Kidney epithelial cell (primary cell): ENCODE measurements around the gene ZNF316. TPM values are rescaled to one million over a fixed set of nuclear protein-coding genes. Genes with fewer than 3 reads are reported as not detected.
"Not testable (repeated sequence)": the region's sequence is repeated elsewhere in the genome, so short reads cannot be mapped to it uniquely, and the experiment has no call there.

ENCODE experiments used
- DNase-seq: peaks from one replicate; pipeline ENCODE4 v3.0.0-alpha.2; 2010; ENCODE audit warnings: low read depth
- H3K27me3 ChIP-seq: 2 replicates; pipeline ENCODE4 v1.6.0; 2011; ENCODE audit warnings: low read length; ENCODE audit not compliant: control insufficient read depth, insufficient read depth
- H3K36me3 ChIP-seq: 2 replicates; pipeline ENCODE4 v1.5.1; 2011; ENCODE audit warnings: low read length; ENCODE audit not compliant: control insufficient read depth, insufficient read depth
- H3K4me3 ChIP-seq: 2 replicates; pipeline ENCODE4 v1.5.1; 2011; ENCODE audit warnings: low read depth, mild to moderate bottlenecking, control low read depth, low read length
- CTCF ChIP-seq: IDR thresholded peaks from 2 replicates; pipeline ENCODE4 v1.5.1; 2011; ENCODE audit warnings: mild to moderate bottlenecking, moderate library complexity, low read length, control low read depth, inconsistent platforms; ENCODE audit not compliant: insufficient read depth, poor library complexity, severe bottlenecking
- total RNA-seq: library from RNA; depleted of rRNA; stranded (reverse); fragments of >200 nt; gene quantifications from 2 replicates; pipeline ENCODE4 v1.2.3, GENCODE V29; 2015

Gene ZNF316
- total RNA-seq, 1 donor from 2014 or later = 26.2 TPM

GRCh38 chr7:6624246-6624611 is 12.9 kb upstream of the ZNF316 start:
- Histone ChIP-seq H3K27me3 (no peaks in the 10 kb centered on the region), H3K4me3 (no peak overlapping the region), H3K36me3 (no peaks in the 10 kb centered on the region)
- TF ChIP-seq CTCF = no peak
- DNase-seq = no peak

- H3K4me3 ChIP-seq = no peak overlapping the region
- no peaks in the 10 kb centered on the region for H3K27me3 ChIP-seq
- DNase-seq = no peak
- no peak for TF ChIP-seq CTCF
- H3K36me3 ChIP-seq = no peaks in the 10 kb centered on the region
These were observed 9.1 kb upstream of the ZNF316 start for GRCh38 chr7:6628045-6628444.

GRCh38 chr7:6630007-6630849 is 6.9 kb upstream of the ZNF316 start:
- no peak for TF ChIP-seq CTCF
- no peaks in the 10 kb centered on the region for H3K27me3 ChIP-seq
- no peak overlapping the region for H3K4me3 ChIP-seq
- no peak for DNase-seq
- no peaks in the 10 kb centered on the region for H3K36me3 ChIP-seq

GRCh38 chr7:6631605-6632004 is 5.5 kb upstream of the ZNF316 start:
- H3K4me3 ChIP-seq = no peak overlapping the region
- no peak for DNase-seq
- H3K27me3 ChIP-seq = no peaks in the 10 kb centered on the region
- no peaks in the 10 kb centered on the region for H3K36me3 ChIP-seq
- no peak for TF ChIP-seq CTCF

GRCh38 chr7:6634021-6634420 is 3.1 kb upstream of the ZNF316 start:
- TF ChIP-seq CTCF = no peak
- no peak overlapping the region for H3K4me3 ChIP-seq
- no peaks in the 10 kb centered on the region for H3K27me3 ChIP-seq
- DNase-seq = no peak
- H3K36me3 ChIP-seq = no peaks in the 10 kb centered on the region

- H3K4me3 ChIP-seq, H3K27me3 ChIP-seq, DNase-seq, H3K36me3 ChIP-seq: not testable (repeated sequence)
These were observed 2.1 kb upstream of the ZNF316 start for GRCh38 chr7:6634971-6635370.
